Gastrocnemius medialis (tissue), 4 donors: ENCODE measurements around the gene DOCK11.

Experiments used
- POLR2A ChIP-seq, 2 donors: fragments of 450-650 bp; IDR thresholded peaks; one replicate each; pipeline ENCODE4 v1.6.1; 2017; ENCODE audit warnings: antibody characterized with exemption in 2 of 2, mild to moderate bottlenecking in 2 of 2, moderate library complexity in 2 of 2
- TF ChIP-seq, protein P1 (sequence below), 5 experiments: fragments of 450-650 bp in 3 of 5; fragments of 200-600 bp in 2 of 5; sonication (generic) in 2 of 5; IDR thresholded peaks in 4 of 5; conservative IDR thresholded peaks in 1 of 5; 1 replicate in 4 of 5; 2 replicates in 1 of 5; pipeline ENCODE4 v1.5.1; 2016 to 2019; ENCODE audit warnings: antibody characterized with exemption in 5 of 5, mild to moderate bottlenecking in 3 of 5, moderate library complexity in 3 of 5

DNA sequence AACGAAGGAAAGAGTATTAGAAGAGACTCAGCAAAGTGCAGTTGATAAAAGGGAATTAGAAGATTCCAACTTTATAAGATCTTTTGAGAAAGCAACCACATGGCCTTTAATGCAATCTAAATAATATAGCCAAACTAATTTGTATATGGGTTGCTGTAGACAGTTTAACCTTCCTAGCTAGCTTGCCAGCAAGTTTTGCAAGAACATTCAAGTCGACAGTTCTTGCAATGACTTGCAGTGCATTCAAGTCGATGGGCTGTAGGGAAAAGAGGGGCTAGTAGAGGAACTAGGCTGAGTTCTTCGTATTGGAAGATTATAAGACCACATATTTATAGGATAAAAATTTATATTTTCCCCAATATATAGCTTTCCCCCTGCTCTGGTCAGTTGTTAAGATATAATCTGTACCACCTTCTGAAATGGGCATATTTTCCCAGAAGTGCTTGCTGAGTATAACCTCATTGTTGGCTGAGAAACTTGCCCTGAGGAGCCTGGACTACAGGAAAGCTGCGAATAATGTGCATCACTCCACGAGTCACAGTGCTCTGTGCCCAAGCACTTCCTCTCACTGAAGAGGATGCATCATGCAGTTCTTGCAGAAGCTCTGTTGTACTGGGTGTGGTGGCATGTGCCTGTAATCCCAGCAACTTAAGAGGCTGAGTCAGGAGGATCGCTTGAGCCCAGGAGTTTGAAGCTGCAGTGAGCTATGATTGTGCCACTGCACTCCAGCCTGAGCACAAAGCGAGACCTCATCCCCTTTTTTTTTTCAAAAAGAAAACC lies 56.7 kb downstream of the DOCK11 start:
- no peak for TF ChIP-seq POLR2A (IDR thresholded peaks at IDR 0.05)
- TF ChIP-seq, protein P1, sequence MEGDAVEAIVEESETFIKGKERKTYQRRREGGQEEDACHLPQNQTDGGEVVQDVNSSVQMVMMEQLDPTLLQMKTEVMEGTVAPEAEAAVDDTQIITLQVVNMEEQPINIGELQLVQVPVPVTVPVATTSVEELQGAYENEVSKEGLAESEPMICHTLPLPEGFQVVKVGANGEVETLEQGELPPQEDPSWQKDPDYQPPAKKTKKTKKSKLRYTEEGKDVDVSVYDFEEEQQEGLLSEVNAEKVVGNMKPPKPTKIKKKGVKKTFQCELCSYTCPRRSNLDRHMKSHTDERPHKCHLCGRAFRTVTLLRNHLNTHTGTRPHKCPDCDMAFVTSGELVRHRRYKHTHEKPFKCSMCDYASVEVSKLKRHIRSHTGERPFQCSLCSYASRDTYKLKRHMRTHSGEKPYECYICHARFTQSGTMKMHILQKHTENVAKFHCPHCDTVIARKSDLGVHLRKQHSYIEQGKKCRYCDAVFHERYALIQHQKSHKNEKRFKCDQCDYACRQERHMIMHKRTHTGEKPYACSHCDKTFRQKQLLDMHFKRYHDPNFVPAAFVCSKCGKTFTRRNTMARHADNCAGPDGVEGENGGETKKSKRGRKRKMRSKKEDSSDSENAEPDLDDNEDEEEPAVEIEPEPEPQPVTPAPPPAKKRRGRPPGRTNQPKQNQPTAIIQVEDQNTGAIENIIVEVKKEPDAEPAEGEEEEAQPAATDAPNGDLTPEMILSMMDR (IDR thresholded peaks at IDR 0.05 in 4 of 5, conservative IDR thresholded peaks at IDR 0.05 in 1 of 5) = no peak
